Measurements from ENCODE around the gene AOX1.
"Not testable (repeated sequence)": the region's sequence is repeated elsewhere in the genome, so short reads cannot be mapped to it uniquely, and the experiment has no call there.

AOX1 gene

GRCh38 chr2:200670313-200670712 is 84.5 kb downstream of the AOX1 start:
- DNase-seq, result no peak

DNA sequence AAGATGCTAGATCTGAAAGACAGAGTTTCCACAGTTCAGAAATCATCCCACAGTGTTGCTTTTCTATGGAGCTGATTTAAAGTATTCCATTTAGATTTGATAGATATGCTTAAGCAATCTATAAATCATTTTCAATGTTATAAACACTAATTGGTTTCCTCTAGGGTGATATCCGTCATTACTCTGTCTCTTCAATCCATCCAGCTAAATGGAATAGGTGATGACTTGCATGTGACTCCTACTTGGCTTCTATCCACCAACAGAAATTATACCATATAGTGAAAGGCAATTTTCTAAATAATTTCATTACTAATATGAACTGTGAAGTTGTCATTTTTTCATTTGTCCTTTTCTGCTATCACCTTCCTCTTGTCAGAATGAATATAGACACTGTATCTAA is 84.9 kb downstream of the AOX1 start:
- no peak for DNase-seq

GRCh38 chr2:200673191-200673590 is 87.4 kb downstream of the AOX1 start:
- no peak for DNase-seq

- DNase-seq, result no peak
Observed at GRCh38 chr2:200674837-200675236, 89.0 kb downstream of the AOX1 start.

- no peak for DNase-seq
Observed at GRCh38 chr2:200677171-200677570, 91.4 kb downstream of the AOX1 start.

DNA sequence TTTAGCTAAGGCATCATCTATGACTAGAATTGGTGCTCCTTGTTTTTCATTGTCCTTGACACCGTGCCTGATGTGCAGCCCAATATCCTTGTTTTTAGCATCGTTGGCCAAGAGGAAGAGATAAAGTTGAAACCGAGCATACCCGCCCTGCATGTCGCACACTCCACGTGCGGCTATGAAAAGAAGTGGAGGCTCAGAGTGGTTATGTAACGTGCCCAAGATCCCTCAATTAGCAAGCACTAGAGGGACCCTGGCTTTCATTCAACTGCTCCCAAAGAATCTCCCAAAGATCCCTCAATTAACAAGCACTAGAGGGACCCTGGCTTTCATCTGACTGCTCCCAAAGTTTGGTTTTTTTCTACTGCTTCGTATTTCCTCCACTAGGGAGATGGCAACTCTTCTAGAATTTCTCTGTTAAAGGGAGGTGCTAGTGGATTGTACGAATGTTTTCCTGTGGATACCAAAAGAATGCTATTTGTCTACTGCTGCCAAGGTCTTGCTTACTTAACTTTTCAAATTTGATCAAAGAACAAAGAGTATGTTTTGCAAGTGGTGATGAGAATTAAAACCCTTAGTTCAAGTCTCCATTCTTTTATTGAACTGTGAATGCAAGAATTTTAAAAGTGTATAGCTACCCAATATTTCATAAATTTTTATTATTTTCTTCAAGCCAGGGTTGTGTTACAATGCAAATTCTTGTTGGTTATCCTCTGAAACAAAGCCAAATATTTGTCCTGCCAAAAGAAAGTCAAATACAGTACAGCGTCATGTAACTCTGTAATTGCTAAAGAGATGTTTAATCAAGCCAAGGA is 92.1 kb downstream of the AOX1 start:
- DNase-seq, result no peak

DNA sequence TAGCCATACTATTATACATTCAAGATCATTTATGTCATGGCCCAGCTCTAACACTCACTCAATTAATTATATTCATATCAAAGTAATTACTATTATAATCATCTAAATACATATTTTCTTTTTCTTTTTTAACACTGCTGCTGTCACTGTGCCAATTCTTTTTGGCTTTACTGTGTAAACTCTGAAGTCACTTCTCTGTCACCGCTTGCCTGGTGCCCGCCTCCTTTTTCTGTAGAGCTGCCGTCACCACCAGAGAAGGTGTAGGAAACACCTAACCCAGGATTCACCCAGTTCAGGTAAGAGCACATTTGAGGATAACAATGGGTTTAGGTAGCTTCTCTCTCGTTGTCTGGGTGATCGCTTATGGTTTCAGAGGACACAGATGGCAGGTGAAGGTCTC is 93.3 kb downstream of the AOX1 start:
- no peak for DNase-seq

- no peak for DNase-seq
Observed at GRCh38 chr2:200679535-200679934, 93.7 kb downstream of the AOX1 start.

GRCh38 chr2:200681697-200682096 is 95.9 kb downstream of the AOX1 start:
- no peak for DNase-seq

- DNase-seq, result not testable (repeated sequence)
Observed at GRCh38 chr2:200682407-200682806, 96.6 kb downstream of the AOX1 start.

- no peak for DNase-seq
Observed at GRCh38 chr2:200687922-200688920, 102.4 kb downstream of the AOX1 start.

DNA sequence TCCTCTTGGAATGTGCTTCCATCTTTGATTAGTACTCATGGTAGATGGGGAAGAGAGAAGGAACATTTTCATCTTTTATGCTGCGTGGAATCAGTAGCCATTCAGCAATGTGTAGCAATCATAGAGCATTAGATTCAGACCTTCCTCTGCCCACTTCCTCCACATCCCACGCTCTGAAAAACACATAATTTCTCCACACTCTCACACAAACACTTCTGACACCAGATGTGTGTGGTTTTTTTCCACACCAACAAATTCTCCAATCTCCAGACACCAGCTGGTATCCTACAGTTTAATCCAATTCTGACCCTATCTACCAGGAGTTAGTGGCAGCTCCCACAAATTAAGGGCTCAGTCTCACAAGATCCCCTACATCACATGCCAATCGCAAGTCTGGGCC is 103.3 kb downstream of the AOX1 start:
- DNase-seq, result no peak

- DNase-seq, result no peak
Observed at GRCh38 chr2:200693836-200694470, 108.1 kb downstream of the AOX1 start.

DNA sequence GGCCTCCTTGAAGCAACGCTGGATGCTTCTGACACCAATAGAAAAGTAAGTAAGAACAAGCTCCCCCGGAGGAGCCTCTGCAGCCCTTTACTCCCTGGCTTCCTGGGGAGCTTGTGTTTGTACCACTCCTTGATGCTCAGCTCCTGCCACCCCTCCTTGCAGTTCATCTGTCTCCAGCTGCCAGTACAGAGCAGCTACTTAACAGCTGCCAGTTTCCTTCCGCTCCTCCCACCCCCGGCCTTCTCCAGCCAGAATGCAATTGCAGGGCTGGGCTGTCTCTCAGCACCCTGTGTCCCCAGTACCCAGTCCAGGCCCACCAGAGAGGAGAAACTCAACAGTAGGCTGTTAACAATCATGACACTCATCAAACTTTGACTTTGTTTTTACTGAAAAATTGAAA is 109.4 kb downstream of the AOX1 start:
- peak; percentile 35 for DNase-seq

DNA sequence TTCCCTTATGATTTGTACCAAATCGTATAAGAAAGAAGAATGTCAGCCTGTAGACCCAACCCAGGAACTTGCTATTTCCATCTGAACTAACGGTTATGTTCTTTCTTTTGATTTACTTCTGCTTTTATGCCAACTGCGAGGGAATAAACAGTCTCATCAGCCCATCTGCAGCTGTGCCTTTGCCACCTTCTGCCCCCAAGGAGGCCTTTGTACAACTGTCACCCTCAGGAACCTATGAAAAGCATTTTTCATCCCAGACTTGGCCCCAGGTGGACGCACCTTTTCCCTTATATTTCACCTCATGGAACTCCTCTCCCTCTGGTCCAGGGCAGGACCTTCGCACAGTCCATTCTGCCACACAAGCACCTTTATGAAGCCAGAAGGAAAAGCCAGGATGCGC is 109.8 kb downstream of the AOX1 start:
- no peak for DNase-seq

GRCh38 chr2:200698217-200698616 is 112.4 kb downstream of the AOX1 start:
- no peak for DNase-seq

GRCh38 chr2:200699310-200699709 is 113.5 kb downstream of the AOX1 start:
- DNase-seq, result no peak

- DNase-seq, result no peak
Observed at GRCh38 chr2:200700856-200701255, 115.0 kb downstream of the AOX1 start.

DNA sequence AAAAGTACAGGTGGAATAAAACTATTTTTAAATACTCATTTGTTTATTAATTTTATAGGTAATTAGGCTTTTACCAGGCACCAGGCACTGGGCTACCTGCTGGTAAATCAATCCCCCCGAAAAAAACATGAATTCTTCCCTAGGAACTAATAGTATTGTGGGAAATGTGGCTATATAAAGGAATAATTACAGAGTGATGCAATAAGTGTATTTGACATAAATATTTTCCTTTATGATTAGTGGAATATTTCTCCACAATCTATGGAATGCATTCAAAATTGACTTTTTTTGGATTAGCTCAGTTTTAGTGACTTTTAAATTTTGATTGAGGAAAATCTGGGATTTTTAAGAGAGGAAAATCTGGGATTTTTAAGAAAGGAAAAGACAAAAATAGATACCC is 116.2 kb downstream of the AOX1 start:
- DNase-seq, result no peak

GRCh38 chr2:200702646-200703118 is 116.9 kb downstream of the AOX1 start:
- DNase-seq, result no peak

DNA sequence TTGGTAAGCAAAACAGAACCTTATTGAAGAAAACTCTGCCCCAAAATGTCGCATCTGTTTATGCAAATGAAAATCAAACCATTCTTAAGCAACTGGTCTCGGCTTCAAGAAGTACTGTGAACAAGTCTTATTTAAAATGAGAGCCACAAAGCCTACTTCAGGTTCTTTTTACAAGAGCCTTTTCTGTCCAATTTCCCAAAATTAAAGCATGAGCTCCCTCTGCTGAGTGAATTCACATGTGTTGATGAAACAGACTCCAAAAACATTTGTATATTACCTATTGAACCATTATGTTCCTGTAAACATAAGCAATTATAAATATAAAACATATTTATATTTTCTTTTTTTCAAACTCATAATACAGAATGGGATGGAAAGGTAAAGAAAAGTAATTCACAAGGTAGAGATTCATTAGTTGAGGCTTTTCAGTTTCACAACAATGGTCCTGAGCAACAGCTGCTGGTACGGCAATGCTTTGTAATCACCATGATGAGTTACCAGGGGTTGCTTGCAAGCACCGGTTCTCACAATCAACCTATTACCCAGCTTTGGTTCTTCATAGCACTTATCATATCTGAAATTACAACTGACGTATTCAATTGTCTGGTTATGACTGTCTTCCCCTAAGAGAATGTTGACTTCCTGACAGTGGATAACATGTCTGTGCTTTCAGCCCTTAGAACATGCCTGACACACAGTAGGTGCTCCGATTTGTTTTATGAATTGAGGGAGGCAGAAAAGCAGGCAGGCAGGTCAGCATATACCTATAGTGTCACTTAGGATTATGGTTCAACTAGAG is 117.5 kb downstream of the AOX1 start:
- DNase-seq, result no peak

DNA sequence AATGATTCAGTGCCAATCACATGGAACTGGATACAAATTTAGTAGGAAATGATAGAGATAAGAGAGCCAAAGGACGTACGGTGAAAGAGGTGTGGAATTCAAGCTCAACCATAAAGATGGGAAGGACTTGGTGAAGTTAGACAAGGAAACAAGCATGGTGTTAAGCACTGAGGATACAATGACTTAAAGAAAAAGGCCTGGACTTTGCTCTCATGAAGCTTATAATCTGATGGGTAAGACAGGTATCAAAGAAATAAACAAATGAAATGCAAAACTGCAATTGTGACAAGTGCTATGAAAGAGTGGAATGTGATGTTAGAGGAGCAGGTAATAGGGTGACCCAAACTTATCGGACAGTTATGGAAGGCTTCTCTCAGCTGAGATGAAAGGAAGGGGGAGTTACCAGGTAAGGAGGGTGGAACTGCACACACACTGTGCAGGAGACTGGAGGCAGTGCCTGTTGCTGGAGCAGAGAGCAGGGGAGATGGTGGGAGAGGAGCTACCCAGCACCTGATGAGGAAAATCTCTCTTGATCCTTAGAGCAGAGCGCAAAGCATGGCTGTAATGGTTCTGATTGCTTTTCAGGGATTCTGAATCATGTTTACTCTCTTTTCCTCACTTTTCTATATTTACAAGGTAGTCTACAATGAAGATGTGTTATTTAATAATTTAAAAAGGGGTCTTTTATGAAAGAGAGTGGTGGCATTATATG is 118.3 kb downstream of the AOX1 start:
- DNase-seq, result no peak

Data from left hindlimb (tissue), 1 donor.